WTC11 (cell line): Measurements from ENCODE around the gene CTNNA2. TPM values are rescaled to one million over a fixed set of nuclear protein-coding genes. Genes with fewer than 3 reads are reported as not detected.

ENCODE experiments used
- ATAC-seq: fragments of 200-7000 bp; cut with Tn5 transposase; 2 replicates; pipeline ENCODE4 v1.10.0; 2021; ENCODE audit warnings: mild to moderate bottlenecking, moderate library complexity
- CTCF ChIA-PET: fragments of 300-600 bp; sonication (Branson Sonifier 250); formaldehyde crosslinking; loops from one replicate; lab custom pipeline; 2021; ENCODE audit warnings: antibody characterized with exemption; lab: Charles Lee
- POLR2A ChIA-PET: fragments of 350-600 bp; sonication (Branson Sonifier 250); formaldehyde crosslinking; loops from one replicate; lab custom pipeline; 2021; ENCODE audit warnings: antibody characterized with exemption; lab: Charles Lee
- DNase-seq: peaks from one replicate; pipeline ENCODE4 v3.0.0; 2021; ENCODE audit warnings: low spot score
- H3K27ac Mint-ChIP-seq: 2 replicates; pipeline ENCODE4 v1.8.0; 2021; ENCODE audit warnings: mixed read lengths
- H3K27me3 Mint-ChIP-seq: 2 replicates; pipeline ENCODE4 v1.8.0; 2021; ENCODE audit warnings: low read depth, mild to moderate bottlenecking, moderate library complexity, mixed read lengths
- H3K36me3 Mint-ChIP-seq: 2 replicates; pipeline ENCODE4 v1.8.0; 2021; ENCODE audit warnings: mixed read lengths
- H3K4me1 Mint-ChIP-seq: 2 replicates; pipeline ENCODE4 v1.8.0; 2022; ENCODE audit warnings: mixed read lengths
- H3K4me3 Mint-ChIP-seq: 2 replicates; pipeline ENCODE4 v1.8.0; 2021; ENCODE audit warnings: mild to moderate bottlenecking, moderate library complexity, mixed read lengths
- H3K9me3 Mint-ChIP-seq: 2 replicates; pipeline ENCODE4 v1.8.0; 2021; ENCODE audit warnings: mixed read lengths
- ARID4B ChIP-seq: sonication (generic); formaldehyde crosslinking; IDR thresholded peaks from 2 replicates; pipeline ENCODE4 v1.8.0; 2023; ENCODE audit warnings: missing genetic modification reagents, mild to moderate bottlenecking, borderline replicate concordance
- ATF3 ChIP-seq: sonication (generic); formaldehyde crosslinking; conservative IDR thresholded peaks from 2 replicates; pipeline ENCODE4 v1.8.1; 2022; ENCODE audit warnings: mild to moderate bottlenecking, missing genetic modification reagents
- CREM ChIP-seq: sonication (generic); formaldehyde crosslinking; IDR thresholded peaks from 2 replicates; pipeline ENCODE4 v1.8.1; 2022; ENCODE audit warnings: mild to moderate bottlenecking, missing genetic modification reagents, moderate library complexity
- ESRRA ChIP-seq: sonication (generic); formaldehyde crosslinking; IDR thresholded peaks from 2 replicates; pipeline ENCODE4 v1.8.1; 2022; ENCODE audit warnings: mild to moderate bottlenecking, missing genetic modification reagents, borderline replicate concordance
- FOXP4 ChIP-seq: sonication (generic); formaldehyde crosslinking; IDR thresholded peaks from 2 replicates; pipeline ENCODE4 v1.8.0; 2022; ENCODE audit warnings: mild to moderate bottlenecking, missing genetic modification reagents
- HMGXB4 ChIP-seq: sonication (generic); formaldehyde crosslinking; IDR thresholded peaks from 2 replicates; pipeline ENCODE4 v1.8.1; 2023; ENCODE audit warnings: mild to moderate bottlenecking, moderate library complexity, missing genetic modification reagents
- JAZF1 ChIP-seq: fragments of 250-450 bp; sonication (Bioruptor Pico); IDR thresholded peaks from 2 replicates; pipeline ENCODE4 v1.9.0; 2021; ENCODE audit warnings: moderate library complexity, mild to moderate bottlenecking, inconsistent platforms
- PREB ChIP-seq: sonication (generic); formaldehyde crosslinking; IDR thresholded peaks from 2 replicates; pipeline ENCODE4 v1.8.1; 2022; ENCODE audit warnings: mild to moderate bottlenecking, missing genetic modification reagents, moderate library complexity, borderline replicate concordance
- SMAD4 ChIP-seq: sonication (generic); formaldehyde crosslinking; IDR thresholded peaks from 2 replicates; pipeline ENCODE4 v1.8.0; 2022; ENCODE audit warnings: mild to moderate bottlenecking, missing genetic modification reagents
- TEAD1 ChIP-seq: sonication (generic); formaldehyde crosslinking; IDR thresholded peaks from 2 replicates; pipeline ENCODE4 v1.8.0; 2022; ENCODE audit warnings: mild to moderate bottlenecking, missing genetic modification reagents
- TEAD4 ChIP-seq: sonication (generic); formaldehyde crosslinking; IDR thresholded peaks from 2 replicates; pipeline ENCODE4 v1.8.0; 2022; ENCODE audit warnings: mild to moderate bottlenecking, missing genetic modification reagents
- USF2 ChIP-seq: sonication (generic); formaldehyde crosslinking; IDR thresholded peaks from 2 replicates; pipeline ENCODE4 v1.8.1; 2023; ENCODE audit warnings: mild to moderate bottlenecking, missing genetic modification reagents, moderate library complexity
- ZNF138 ChIP-seq: sonication (generic); formaldehyde crosslinking; conservative IDR thresholded peaks from 2 replicates; pipeline ENCODE4 v1.8.1; 2022; ENCODE audit warnings: mild to moderate bottlenecking, moderate library complexity, missing genetic modification reagents
- ZNF263 ChIP-seq: sonication (generic); formaldehyde crosslinking; IDR thresholded peaks from 2 replicates; pipeline ENCODE4 v1.8.1; 2022; ENCODE audit warnings: low read depth, mild to moderate bottlenecking, moderate library complexity, missing genetic modification reagents
- total RNA-seq: library from RNA; stranded (reverse); gene quantifications from 3 replicates; pipeline ENCODE4 v1.2.3, GENCODE V29; 2021

Gene CTNNA2
- total RNA-seq, 1 experiment from 2014 or later, result 3.8 TPM

GRCh38 chr2:79950526-79950925 is 437.7 kb downstream of the CTNNA2 start (continued):
- TF ChIP-seq ARID4B (CRISPR knock-in tag) (no peak), PREB (CRISPR knock-in tag) (no peak)

GRCh38 chr2:79952616-79953015 is 439.8 kb downstream of the CTNNA2 start:
- H3K9me3 Mint-ChIP-seq, result peaks cover 3% of the 10 kb centered on the region; the same call in 1 of the 2 replicates
- no peak for TF ChIP-seq HMGXB4 (CRISPR knock-in tag)
- no peak for TF ChIP-seq JAZF1
- TF ChIP-seq TEAD4, result no peak
- TF ChIP-seq FOXP4, result no peak
- TF ChIP-seq ATF3 (CRISPR knock-in tag), result no peak
- TF ChIP-seq ZNF138 (CRISPR knock-in tag), result no peak
- TF ChIP-seq TEAD1 (CRISPR knock-in tag), result no peak
- no peak for TF ChIP-seq CREM (CRISPR knock-in tag)
- no peak for TF ChIP-seq USF2
- no peaks in the 10 kb centered on the region for H3K36me3 Mint-ChIP-seq
- peaks cover 15% of the 10 kb centered on the region for H3K4me1 Mint-ChIP-seq
- POLR2A ChIA-PET, result no interaction called here
- ATAC-seq, result no peak
- no peak for DNase-seq
- no peak overlapping the region for H3K4me3 Mint-ChIP-seq
- no peaks in the 10 kb centered on the region for H3K27me3 Mint-ChIP-seq
- CTCF ChIA-PET, result no interaction called here
- H3K27ac Mint-ChIP-seq, result no peak overlapping the region

GRCh38 chr2:79960035-79960434 is 447.2 kb downstream of the CTNNA2 start:
- CTCF ChIA-PET, result interaction anchor here (1.4 kb wide), 1 partner anchor 279 kb away, joined by 5 read pairs; no protein-coding TSS in a partner anchor
- DNase-seq, result no peak
- POLR2A ChIA-PET, result no interaction called here
- H3K9me3 Mint-ChIP-seq, result peaks cover 7% of the 10 kb centered on the region; the same call in 1 of the 2 replicates
- TF ChIP-seq ESRRA (CRISPR knock-in tag) (no peak), SMAD4 (CRISPR knock-in tag) (no peak), ZNF263 (CRISPR knock-in tag) (no peak)
- TF ChIP-seq, all 79 proteins: peak for 0
- ATAC-seq, result no peak
- Mint-ChIP-seq H3K36me3 (no peaks in the 10 kb centered on the region), H3K27ac (no peak overlapping the region), H3K27me3 (no peaks in the 10 kb centered on the region), H3K4me3 (no peak overlapping the region), H3K4me1 (peaks cover 13% of the 10 kb centered on the region)
